AG09309 (cell line): ENCODE data around the gene HOXA7.
A peak's percentile ranks its signal among the peaks of the same experiment; 100 is the strongest.

Experiments
- DNase-seq: peaks from one replicate; pipeline ENCODE4 v3.0.0-alpha.2; 2010; ENCODE audit warnings: low read depth
- H3K4me3 ChIP-seq: 2 replicates; pipeline ENCODE4 v1.5.1; 2011; ENCODE audit warnings: mild to moderate bottlenecking, low read depth, low read length, moderate library complexity; ENCODE audit not compliant: control insufficient read depth
- TF ChIP-seq, protein P1 (sequence below): IDR thresholded peaks from 2 replicates; pipeline ENCODE4 v1.5.1; 2011; ENCODE audit warnings: mild to moderate bottlenecking, low read depth, low read length, inconsistent platforms; ENCODE audit not compliant: insufficient read depth, control insufficient read depth; ENCODE audit errors: missing control alignments

The HOXA7 gene

DNA sequence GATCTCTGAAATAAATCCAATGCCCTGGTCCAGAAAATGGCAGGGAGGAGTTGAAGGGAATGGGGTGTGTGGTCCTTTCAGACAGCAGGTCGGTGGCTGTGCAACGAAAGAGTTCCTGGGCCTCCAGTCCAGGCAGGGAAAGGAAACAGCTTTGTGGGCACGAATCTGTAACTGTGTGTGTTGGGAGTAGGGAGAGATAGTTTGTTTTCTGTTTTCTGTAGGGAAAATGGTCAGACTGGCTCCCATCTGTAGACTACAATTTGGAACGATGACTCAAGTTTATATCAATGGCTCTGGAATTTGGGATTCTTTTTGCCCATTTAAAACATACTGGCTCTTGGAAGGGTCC, 11.4 kb upstream of the HOXA7 start:
- peak overlapping the region; percentile 87 for H3K4me3 ChIP-seq

DNA sequence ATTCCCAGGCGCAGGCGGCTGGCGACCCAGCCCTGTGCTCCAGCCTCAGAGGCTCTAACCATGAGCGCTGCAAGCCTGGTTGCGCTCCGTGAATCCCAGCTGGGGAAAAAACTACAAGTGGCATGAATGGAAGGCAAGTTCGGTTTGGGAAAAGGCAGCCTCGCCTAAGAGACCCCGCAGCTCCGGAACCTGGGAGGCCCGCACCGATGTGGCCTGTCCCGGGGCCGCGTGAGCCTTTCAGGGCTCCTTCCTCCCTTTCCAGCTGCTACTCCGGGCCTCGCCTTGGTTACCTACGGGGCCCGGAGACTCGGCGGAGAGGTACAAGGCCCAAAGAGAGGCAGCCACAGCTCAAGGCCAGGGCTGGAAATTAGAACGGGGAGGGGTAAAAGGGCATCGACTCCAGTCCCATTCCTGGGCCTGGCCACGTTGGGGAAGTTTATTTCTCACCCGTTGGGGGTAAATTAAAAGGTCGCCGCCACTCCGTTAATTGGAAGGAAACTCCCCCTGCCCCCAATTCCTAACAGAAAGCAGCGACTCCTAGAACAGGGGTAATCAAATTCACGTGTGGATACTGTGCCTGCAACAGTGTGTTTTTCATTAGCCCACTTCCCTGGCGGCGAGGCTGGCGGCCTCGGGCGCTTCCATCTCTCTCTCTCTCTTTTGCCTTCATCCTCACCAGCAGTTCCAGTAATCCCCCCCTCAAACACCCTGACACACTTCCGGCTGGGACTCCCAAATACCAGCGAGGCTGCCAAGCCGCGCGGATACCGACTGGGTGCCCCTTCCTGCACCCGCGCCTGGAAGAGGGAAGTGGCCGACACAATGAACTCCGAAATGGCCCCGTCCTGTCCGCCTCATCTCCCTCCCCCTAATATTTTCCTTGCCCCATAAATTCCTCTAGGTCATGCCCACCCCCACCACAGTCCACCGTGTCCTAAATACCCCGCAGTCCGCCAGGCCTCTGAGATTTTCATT, 10.3 kb upstream of the HOXA7 start:
- no peak for DNase-seq
- TF ChIP-seq, protein P1, sequence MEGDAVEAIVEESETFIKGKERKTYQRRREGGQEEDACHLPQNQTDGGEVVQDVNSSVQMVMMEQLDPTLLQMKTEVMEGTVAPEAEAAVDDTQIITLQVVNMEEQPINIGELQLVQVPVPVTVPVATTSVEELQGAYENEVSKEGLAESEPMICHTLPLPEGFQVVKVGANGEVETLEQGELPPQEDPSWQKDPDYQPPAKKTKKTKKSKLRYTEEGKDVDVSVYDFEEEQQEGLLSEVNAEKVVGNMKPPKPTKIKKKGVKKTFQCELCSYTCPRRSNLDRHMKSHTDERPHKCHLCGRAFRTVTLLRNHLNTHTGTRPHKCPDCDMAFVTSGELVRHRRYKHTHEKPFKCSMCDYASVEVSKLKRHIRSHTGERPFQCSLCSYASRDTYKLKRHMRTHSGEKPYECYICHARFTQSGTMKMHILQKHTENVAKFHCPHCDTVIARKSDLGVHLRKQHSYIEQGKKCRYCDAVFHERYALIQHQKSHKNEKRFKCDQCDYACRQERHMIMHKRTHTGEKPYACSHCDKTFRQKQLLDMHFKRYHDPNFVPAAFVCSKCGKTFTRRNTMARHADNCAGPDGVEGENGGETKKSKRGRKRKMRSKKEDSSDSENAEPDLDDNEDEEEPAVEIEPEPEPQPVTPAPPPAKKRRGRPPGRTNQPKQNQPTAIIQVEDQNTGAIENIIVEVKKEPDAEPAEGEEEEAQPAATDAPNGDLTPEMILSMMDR = no peak
- H3K4me3 ChIP-seq = peak overlapping the region; percentile 87

More for the DNA sequence above, 11.4 kb upstream of the HOXA7 start:
- TF ChIP-seq, protein P1 = no peak
- DNase-seq = no peak

DNA sequence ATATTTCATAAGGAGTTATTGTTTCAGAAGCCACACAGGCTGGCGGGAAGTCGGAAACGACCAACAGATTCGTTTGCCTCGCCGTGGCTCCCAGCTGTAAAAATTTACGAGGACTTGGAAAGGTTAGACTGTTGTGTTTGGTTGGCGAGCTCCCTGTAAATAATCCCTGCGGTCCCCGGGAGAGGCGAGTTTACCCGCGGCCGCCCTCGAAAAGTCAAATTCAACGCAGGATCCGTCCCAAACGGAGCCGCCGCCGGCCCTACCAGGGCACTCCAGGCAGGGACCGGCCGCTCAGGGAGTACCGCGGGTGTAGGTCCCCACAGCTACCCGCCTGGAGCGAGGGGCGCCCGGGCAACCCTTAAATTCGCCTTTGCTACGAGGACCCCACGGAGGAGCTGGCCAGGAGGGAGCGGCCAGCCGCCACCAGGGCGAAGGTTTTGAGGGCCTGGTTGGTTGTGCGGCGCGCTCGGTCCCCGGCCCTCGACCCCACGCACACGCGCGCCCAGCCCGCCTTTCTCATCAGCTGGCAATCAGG, 9.6 kb upstream of the HOXA7 start:
- H3K4me3 ChIP-seq = peak overlapping the region; percentile 87
- DNase-seq = peak; percentile 90
- TF ChIP-seq, protein P1 = no peak

DNA sequence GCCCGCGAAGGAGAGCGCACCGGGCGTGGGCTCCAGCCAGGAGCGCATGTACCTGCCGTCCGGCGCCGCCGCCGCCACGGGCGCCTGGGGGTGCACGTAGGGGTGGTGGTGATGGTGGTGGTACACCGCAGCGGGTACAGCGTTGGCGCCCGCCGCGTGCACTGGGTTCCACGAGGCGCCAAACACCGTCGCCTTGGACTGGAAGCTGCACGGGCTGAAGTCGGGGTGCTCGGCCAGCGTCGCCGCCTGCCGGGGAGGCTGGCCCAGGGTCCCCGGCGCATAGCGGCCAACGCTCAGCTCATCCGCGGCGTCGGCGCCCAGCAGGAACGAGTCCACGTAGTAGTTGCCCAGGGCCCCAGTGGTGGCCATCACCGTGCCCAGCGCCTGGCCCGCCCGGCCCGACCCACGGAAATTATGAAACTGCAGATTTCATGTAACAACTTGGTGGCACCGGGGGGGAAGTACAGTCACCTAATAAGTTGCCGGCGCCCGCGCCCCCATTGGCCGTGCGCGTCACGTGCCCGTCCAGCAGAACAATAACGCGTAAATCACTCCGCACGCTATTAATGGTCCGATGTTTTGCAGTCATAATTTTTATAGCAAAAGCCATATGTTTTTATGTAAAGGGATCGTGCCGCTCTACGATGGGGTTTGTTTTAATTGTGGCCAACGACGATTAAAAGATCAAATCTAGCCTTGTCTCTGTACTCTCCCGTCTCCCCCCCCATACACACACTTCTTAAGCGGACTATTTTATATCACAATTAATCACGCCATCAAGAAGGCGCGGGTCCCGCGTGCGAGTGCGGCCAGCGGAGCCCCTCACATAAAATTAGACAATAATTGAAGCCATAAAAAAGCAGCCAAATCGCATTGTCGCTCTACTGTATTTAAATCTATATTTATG, 8.9 kb upstream of the HOXA7 start, which contains the start of gene HOXA9:
TSS of gene HOXA9 (minus strand) at position 449 of the 907 bp plus-strand sequence. CDS start at position 369, 80 bp downstream.
- peak within 1 kb of the TSS; percentile 87 for H3K4me3 ChIP-seq
- peak; percentile 98 for DNase-seq
- TF ChIP-seq, protein P1 = no peak

DNA sequence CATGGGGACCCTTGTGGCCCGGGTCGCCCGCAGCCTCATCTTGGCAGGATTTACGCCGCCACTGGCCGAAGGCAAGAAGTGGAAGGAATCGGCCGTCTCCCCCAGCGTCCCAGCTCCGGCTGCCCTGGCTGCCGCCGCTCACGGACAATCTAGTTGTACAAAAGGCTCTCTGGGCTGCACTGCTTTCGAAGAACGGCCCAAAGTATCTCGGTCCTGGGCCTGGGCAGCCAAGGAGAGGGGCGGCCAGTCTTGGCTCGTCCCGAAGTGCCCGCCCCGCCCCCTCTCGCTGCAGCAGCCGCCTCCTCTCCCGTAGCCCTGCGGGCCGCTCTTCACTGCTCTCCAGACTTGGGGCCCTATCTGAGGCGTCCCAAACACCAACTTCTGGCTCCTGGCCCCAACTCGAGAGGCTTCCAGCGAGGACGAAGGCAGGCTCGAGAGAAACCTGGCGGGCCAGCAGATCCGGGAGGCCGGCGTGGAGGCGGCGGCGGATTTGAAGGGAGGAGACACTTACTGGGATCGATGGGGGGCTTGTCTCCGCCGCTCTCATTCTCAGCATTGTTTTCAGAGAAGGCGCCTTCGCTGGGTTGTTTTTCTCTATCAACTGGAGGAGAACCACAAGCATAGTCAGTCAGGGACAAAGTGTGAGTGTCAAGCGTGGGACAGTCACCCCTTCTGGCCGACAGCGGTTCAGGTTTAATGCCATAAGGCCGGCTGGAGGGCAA, 8.1 kb upstream of the HOXA7 start:
- no peak for DNase-seq
- TF ChIP-seq, protein P1 = peak; percentile 32
- peak overlapping the region; percentile 87 for H3K4me3 ChIP-seq

DNA sequence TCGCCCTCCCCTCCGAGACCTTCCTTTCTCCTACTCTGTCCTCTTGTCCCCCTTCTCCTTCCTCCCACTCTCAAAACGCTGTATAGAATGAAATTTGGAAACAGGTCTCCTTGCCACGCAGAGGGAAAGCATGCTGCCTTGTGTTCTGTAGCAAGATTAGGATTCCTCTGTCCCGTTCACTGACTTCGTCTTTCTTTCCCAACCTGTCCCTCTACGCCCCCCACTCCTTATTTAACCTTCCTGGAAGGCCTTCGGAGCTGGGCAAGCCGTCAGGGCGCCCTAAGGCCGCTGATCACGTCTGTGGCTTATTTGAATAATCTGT, 7.5 kb upstream of the HOXA7 start:
- TF ChIP-seq, protein P1 = no peak
- H3K4me3 ChIP-seq = peak overlapping the region; percentile 87
- no peak for DNase-seq
